Stimulated activated CD4-positive, alpha-beta T cell treated with anti-CD3 and anti-CD28 coated beads, Interleukin-4, amount 100 ng/mL, for 4 hours (primary cell): ENCODE results near the gene TNFAIP8L1.
"Not testable (repeated sequence)": the region's sequence is repeated elsewhere in the genome, so short reads cannot be mapped to it uniquely, and the experiment has no call there.

Experiments
- DNase-seq, 2 experiments: peaks; one replicate each; pipeline ENCODE4 v3.0.0-alpha.2; 2020

Gene TNFAIP8L1

GRCh38 chr19:4650159-4650558, 10.8 kb downstream of the TNFAIP8L1 start:
- DNase-seq, result no peak

- DNase-seq, result no peak
Measured at GRCh38 chr19:4652075-4652474, 12.8 kb downstream of the TNFAIP8L1 start.

GRCh38 chr19:4653793-4654436, 14.6 kb downstream of the TNFAIP8L1 start:
- DNase-seq, result no peak

- no peak for DNase-seq
Measured at GRCh38 chr19:4654437-4655361, 15.4 kb downstream of the TNFAIP8L1 start.

- DNase-seq, result no peak
Measured at GRCh38 chr19:4656102-4656501, 16.8 kb downstream of the TNFAIP8L1 start.

GRCh38 chr19:4657262-4657661, 17.9 kb downstream of the TNFAIP8L1 start:
- DNase-seq, result no peak

GRCh38 chr19:4657835-4658234, 18.5 kb downstream of the TNFAIP8L1 start:
- no peak for DNase-seq

- DNase-seq, result no peak
Measured at GRCh38 chr19:4660181-4660791, 21.0 kb downstream of the TNFAIP8L1 start.

- DNase-seq, result no peak
Measured at GRCh38 chr19:4660993-4661392, 21.7 kb downstream of the TNFAIP8L1 start.

- no peak for DNase-seq
Measured at GRCh38 chr19:4662020-4662695, 22.8 kb downstream of the TNFAIP8L1 start.

GRCh38 chr19:4662812-4663211, 23.5 kb downstream of the TNFAIP8L1 start:
- DNase-seq, result no peak

GRCh38 chr19:4664642-4665041, 25.3 kb downstream of the TNFAIP8L1 start:
- no peak for DNase-seq

- DNase-seq, result peak; percentile 91 to 95
Measured at GRCh38 chr19:4669723-4670480, 30.6 kb downstream of the TNFAIP8L1 start, which contains the start of gene MYDGF. Gene MYDGF, minus strand, starts transcription at chr19:4670342. Its CDS starts 8 bp downstream, at chr19:4670334.

GRCh38 chr19:4671185-4671851, 32.0 kb downstream of the TNFAIP8L1 start:
- no peak for DNase-seq

- DNase-seq, result no peak
Measured at GRCh38 chr19:4673216-4673615, 33.9 kb downstream of the TNFAIP8L1 start.

- no peak for DNase-seq
Measured at GRCh38 chr19:4673726-4674125, 34.4 kb downstream of the TNFAIP8L1 start.

GRCh38 chr19:4675346-4675745, 36.0 kb downstream of the TNFAIP8L1 start:
- no peak for DNase-seq

GRCh38 chr19:4676955-4677731, 37.8 kb downstream of the TNFAIP8L1 start:
- DNase-seq, result no peak

- no peak for DNase-seq
Measured at GRCh38 chr19:4678881-4679790, 39.8 kb downstream of the TNFAIP8L1 start.

- not testable (repeated sequence) for DNase-seq
Measured at GRCh38 chr19:4680021-4680420, 40.7 kb downstream of the TNFAIP8L1 start.
